Colonic mucosa (tissue), 4 donors: ENCODE results near the gene TENT4B. TPM values are rescaled to one million over a fixed set of nuclear protein-coding genes. Genes with fewer than 3 reads are reported as not detected.

Experiments used
- DNase-seq: peaks from one replicate; pipeline ENCODE4 v3.0.0-alpha.2; 2020
- H3K27ac ChIP-seq: fragments of 200-600 bp; one replicate; pipeline ENCODE4 v1.8.0; 2021
- H3K27me3 ChIP-seq: fragments of 200-600 bp; one replicate; pipeline ENCODE4 v1.8.0; 2021
- H3K36me3 ChIP-seq: fragments of 200-600 bp; one replicate; pipeline ENCODE4 v1.8.0; 2021
- H3K4me1 ChIP-seq: fragments of 200-600 bp; one replicate; pipeline ENCODE4 v1.8.0; 2021; ENCODE audit warnings: mild to moderate bottlenecking
- H3K4me3 ChIP-seq: fragments of 200-600 bp; one replicate; pipeline ENCODE4 v1.8.0; 2021
- H3K9ac ChIP-seq, 2 donors: one replicate each; pipeline ENCODE4 v1.7.0; 2013; ENCODE audit warnings: control low read depth in 2 of 2, low read depth in 2 of 2, low read length in 2 of 2
- H3K9me3 ChIP-seq: fragments of 200-600 bp; one replicate; pipeline ENCODE4 v1.8.0; 2021
- CTCF ChIP-seq: fragments of 200-600 bp; IDR thresholded peaks from one replicate; pipeline ENCODE4 v1.8.0; 2022; ENCODE audit warnings: antibody characterized with exemption, mild to moderate bottlenecking
- intact Hi-C: fragments of 100-400 bp; cut with DNase I; formaldehyde crosslinking; loops from one replicate; pipeline ENCODE4 v1.14.1; 2022
- total RNA-seq, 2 donors: library from RNA; stranded (reverse); fragmentation: NEBNext Ultra II Directional in 1 of 2; extraction: Animal tissue kit (Norgen Biotek cat#: 25700) in 1 of 2; gene quantifications; one replicate each; pipeline ENCODE4 v1.2.1, GENCODE V29; 2021
- donor health status: healthy.
- donor health status: DM: no; HTN: no; CAD: no.
- donor health status: DM: no; HTN: no; CAD: no.

The TENT4B gene
- total RNA-seq, 2 donors from 2014 or later, result 13.5 to 15.6 TPM

GRCh38 chr16:50259334-50260205, 106.5 kb downstream of the TENT4B start:
- H3K27ac ChIP-seq, result no peak overlapping the region
- intact Hi-C loops, result no loop called here
- TF ChIP-seq CTCF, result no peak
- peak overlapping the region in 1 of 2 donors; percentile 31 for H3K9ac ChIP-seq
- no peaks in the 10 kb centered on the region for H3K27me3 ChIP-seq
- H3K4me1 ChIP-seq, result peaks cover 22% of the 10 kb centered on the region
- DNase-seq, result peak; percentile 43
- no peaks in the 10 kb centered on the region for H3K9me3 ChIP-seq
- no peak overlapping the region for H3K4me3 ChIP-seq
- no peaks in the 10 kb centered on the region for H3K36me3 ChIP-seq

- Histone ChIP-seq H3K9me3 (no peaks in the 10 kb centered on the region), H3K4me1 (peaks cover 22% of the 10 kb centered on the region), H3K27me3 (no peaks in the 10 kb centered on the region), H3K9ac (no peak overlapping the region), H3K4me3 (no peak overlapping the region), H3K27ac (no peak overlapping the region), H3K36me3 (no peaks in the 10 kb centered on the region)
- intact Hi-C loops, result no loop called here
- TF ChIP-seq CTCF, result no peak
- DNase-seq, result no peak
Observed at GRCh38 chr16:50260206-50261159, 107.4 kb downstream of the TENT4B start.

GRCh38 chr16:50261160-50261706, 108.1 kb downstream of the TENT4B start:
- intact Hi-C loops, result no loop called here
- Histone ChIP-seq H3K4me3 (no peak overlapping the region), H3K4me1 (peaks cover 29% of the 10 kb centered on the region), H3K27me3 (no peaks in the 10 kb centered on the region), H3K27ac (no peak overlapping the region), H3K36me3 (no peaks in the 10 kb centered on the region), H3K9me3 (no peaks in the 10 kb centered on the region), H3K9ac (no peak overlapping the region)
- TF ChIP-seq CTCF, result no peak
- DNase-seq, result no peak

- Histone ChIP-seq H3K9ac (no peak overlapping the region), H3K27ac (no peak overlapping the region), H3K27me3 (no peaks in the 10 kb centered on the region), H3K4me3 (no peak overlapping the region), H3K36me3 (no peaks in the 10 kb centered on the region), H3K4me1 (peaks cover 29% of the 10 kb centered on the region), H3K9me3 (no peaks in the 10 kb centered on the region)
- DNase-seq, result peak; percentile 26
- TF ChIP-seq CTCF, result no peak
- intact Hi-C loops, result no loop called here
Observed at GRCh38 chr16:50261707-50262235, 108.7 kb downstream of the TENT4B start.
